HEK293 (cell line): ENCODE results near the gene TSPAN14.

Source experiments
- CTCF ChIA-PET: fragments of 350-600 bp; formaldehyde crosslinking; extraction: SDS; loops from one replicate; lab custom pipeline; 2021; ENCODE audit warnings: antibody characterized with exemption; lab: Yijun Ruan, JAX
- POLR2A ChIA-PET: fragments of 300-600 bp; formaldehyde crosslinking; extraction: SDS; loops from one replicate; lab custom pipeline; 2020; ENCODE audit warnings: antibody characterized with exemption, inconsistent platforms; lab: Yijun Ruan, JAX
- H3K27ac ChIP-seq: fragments of 200-500 bp; sonication (Bioruptor generic); 2 replicates; pipeline ENCODE4 v1.5.1; 2014; ENCODE audit warnings: low read depth, low read length, control low read depth, inconsistent platforms; ENCODE audit errors: extremely low read depth
- H3K36me3 ChIP-seq, 2 experiments: fragments of 200-500 bp in 1 of 2; sonication (Bioruptor generic) in 1 of 2; 1 replicate in 1 of 2; 2 replicates in 1 of 2; pipeline ENCODE4 v1.5.1; 2014 to 2017; ENCODE audit warnings: inconsistent platforms in 2 of 2, low read length in 2 of 2; ENCODE audit not compliant: control insufficient read depth in 2 of 2, insufficient read depth in 1 of 2
- H3K4me1 ChIP-seq: fragments of 200-500 bp; sonication (Bioruptor generic); 2 replicates; pipeline ENCODE4 v1.5.1; 2014; ENCODE audit warnings: mild to moderate bottlenecking, low read length, inconsistent platforms; ENCODE audit not compliant: control insufficient read depth, insufficient read depth
- H3K4me3 ChIP-seq: 2 replicates; pipeline ENCODE4 v1.5.1; 2011; ENCODE audit warnings: low read depth, mild to moderate bottlenecking, control low read depth, low read length, moderate library complexity
- H3K9me3 ChIP-seq: fragments of 200-500 bp; sonication (Bioruptor generic); 2 replicates; pipeline ENCODE4 v1.5.1; 2014; ENCODE audit warnings: low read depth, low read length, inconsistent platforms; ENCODE audit not compliant: control insufficient read depth, insufficient read depth
- ATF2 ChIP-seq: fragments of 450-650 bp; formaldehyde crosslinking; IDR thresholded peaks from 2 replicates; pipeline ENCODE4 v1.5.1; 2016; ENCODE audit warnings: missing biosample characterization, missing genetic modification characterization, low read depth
- GLI2 ChIP-seq: fragments of 450-650 bp; formaldehyde crosslinking; IDR thresholded peaks from 2 replicates; pipeline ENCODE4; 2017; ENCODE audit warnings: missing biosample characterization, missing genetic modification characterization, low read depth, borderline replicate concordance
- GLIS1 ChIP-seq: fragments of 450-650 bp; formaldehyde crosslinking; IDR thresholded peaks from 2 replicates; pipeline ENCODE4 v1.5.1; 2016; ENCODE audit warnings: missing biosample characterization, missing genetic modification characterization
- KLF1 ChIP-seq: fragments of 450-650 bp; formaldehyde crosslinking; IDR thresholded peaks from 2 replicates; pipeline ENCODE4 v1.5.1; 2016; ENCODE audit warnings: missing biosample characterization, missing genetic modification characterization
- KLF16 ChIP-seq: fragments of 450-650 bp; formaldehyde crosslinking; IDR thresholded peaks from 2 replicates; pipeline ENCODE4 v1.5.1; 2017; ENCODE audit warnings: missing biosample characterization, missing genetic modification characterization
- KLF17 ChIP-seq: fragments of 450-650 bp; formaldehyde crosslinking; IDR thresholded peaks from 2 replicates; pipeline ENCODE4 v1.5.1; 2016; ENCODE audit warnings: missing biosample characterization, missing genetic modification characterization
- KLF9 ChIP-seq: fragments of 450-650 bp; formaldehyde crosslinking; IDR thresholded peaks from 2 replicates; pipeline ENCODE4 v1.5.1; 2016; ENCODE audit warnings: missing biosample characterization, missing genetic modification characterization, low read depth
- OSR2 ChIP-seq: fragments of 450-650 bp; formaldehyde crosslinking; IDR thresholded peaks from 2 replicates; pipeline ENCODE4 v1.5.1; 2016; ENCODE audit warnings: missing biosample characterization, missing genetic modification characterization
- SCRT2 ChIP-seq: fragments of 450-650 bp; formaldehyde crosslinking; IDR thresholded peaks from 2 replicates; pipeline ENCODE4 v1.5.1; 2016; ENCODE audit warnings: missing biosample characterization, missing genetic modification characterization
- ZBTB11 ChIP-seq: fragments of 450-650 bp; formaldehyde crosslinking; conservative IDR thresholded peaks from 2 replicates; pipeline ENCODE4 v1.5.1; 2016; ENCODE audit warnings: low read depth, missing biosample characterization, missing genetic modification characterization
- ZIC2 ChIP-seq: fragments of 450-650 bp; formaldehyde crosslinking; IDR thresholded peaks from 2 replicates; pipeline ENCODE4 v1.5.1; 2016; ENCODE audit warnings: missing biosample characterization, missing genetic modification characterization
- ZNF146 ChIP-seq: fragments of 450-650 bp; formaldehyde crosslinking; IDR thresholded peaks from 2 replicates; pipeline ENCODE4 v1.5.1; 2016; ENCODE audit warnings: missing biosample characterization, missing genetic modification characterization
- ZNF223 ChIP-seq: fragments of 450-650 bp; formaldehyde crosslinking; IDR thresholded peaks from 2 replicates; pipeline ENCODE4 v1.5.1; 2016; ENCODE audit warnings: missing biosample characterization, missing genetic modification characterization
- ZNF26 ChIP-seq: fragments of 450-650 bp; formaldehyde crosslinking; IDR thresholded peaks from 2 replicates; pipeline ENCODE4 v1.5.1; 2016; ENCODE audit warnings: missing biosample characterization, missing genetic modification characterization
- ZNF544 ChIP-seq: fragments of 450-650 bp; formaldehyde crosslinking; IDR thresholded peaks from 2 replicates; pipeline ENCODE4 v1.5.0; 2017; ENCODE audit warnings: missing biosample characterization, missing genetic modification characterization
- ZNF610 ChIP-seq: fragments of 450-650 bp; formaldehyde crosslinking; IDR thresholded peaks from 2 replicates; pipeline ENCODE4 v1.5.1; 2016; ENCODE audit warnings: missing biosample characterization, missing genetic modification characterization, borderline replicate concordance
- ZNF629 ChIP-seq: fragments of 450-650 bp; formaldehyde crosslinking; IDR thresholded peaks from 2 replicates; pipeline ENCODE4 v1.5.1; 2017; ENCODE audit warnings: missing biosample characterization, missing genetic modification characterization
- ZNF658 ChIP-seq: fragments of 450-650 bp; formaldehyde crosslinking; IDR thresholded peaks from 2 replicates; pipeline ENCODE4; 2016; ENCODE audit warnings: missing biosample characterization, missing genetic modification characterization
- ZNF692 ChIP-seq: fragments of 450-650 bp; formaldehyde crosslinking; IDR thresholded peaks from 2 replicates; pipeline ENCODE4 v1.5.1; 2016; ENCODE audit warnings: missing biosample characterization, missing genetic modification characterization
- ZNF776 ChIP-seq: fragments of 450-650 bp; formaldehyde crosslinking; IDR thresholded peaks from 2 replicates; pipeline ENCODE4 v1.5.0; 2017; ENCODE audit warnings: missing biosample characterization, missing genetic modification characterization, borderline replicate concordance
- ZSCAN18 ChIP-seq: fragments of 450-650 bp; formaldehyde crosslinking; IDR thresholded peaks from 2 replicates; pipeline ENCODE4 v1.5.1; 2016; ENCODE audit warnings: missing biosample characterization, missing genetic modification characterization

Gene TSPAN14

GRCh38 chr10:80429521-80429973, 24.6 kb upstream of the TSPAN14 start:
- ChIA-PET CTCF (interaction anchor here (0.6 kb wide), 1 partner anchor 15 kb away, joined by 5 read pairs; no protein-coding TSS in a partner anchor), POLR2A (no interaction called here)
- H3K9me3 ChIP-seq, result no peaks in the 10 kb centered on the region
- no peak overlapping the region for H3K4me3 ChIP-seq
- H3K4me1 ChIP-seq, result no peaks in the 10 kb centered on the region
- H3K36me3 ChIP-seq, result peaks cover 35 to 83% of the 10 kb centered on the region in 2 experiments
- H3K27ac ChIP-seq, result no peak overlapping the region
- TF ChIP-seq KLF17, result peak; percentile 92
- TF ChIP-seq GLI2, result no peak
- peak; percentile 84 for TF ChIP-seq KLF1

GRCh38 chr10:80433134-80433533, 21.0 kb upstream of the TSPAN14 start:
- H3K9me3 ChIP-seq, result no peaks in the 10 kb centered on the region
- H3K27ac ChIP-seq, result no peak overlapping the region
- H3K4me1 ChIP-seq, result no peaks in the 10 kb centered on the region
- TF ChIP-seq KLF9 (no peak), GLIS1 (tag by site-specific recombination) (peak; percentile 69), ZBTB11 (no peak), ZIC2 (peak; percentile 49), ZNF146 (tag by site-specific recombination) (no peak), ZNF629 (0 out of 2 replicates have a peak, but pooled peaks have one; percentile 34), KLF1 (no peak), ATF2 (tag by site-specific recombination) (peak; percentile 79), KLF16 (tag by site-specific recombination) (no peak), ZNF658 (tag by site-specific recombination) (no peak)
- ChIA-PET POLR2A (no interaction called here), CTCF (interaction anchor here (0.6 to 1.3 kb wide), 2 partner anchors 72 to 161 kb away, joined by 3 to 5 read pairs; no protein-coding TSS in a partner anchor)
- H3K36me3 ChIP-seq, result peaks cover 15 to 47% of the 10 kb centered on the region in 2 experiments; a peak in 2 of 3 replicates
- H3K4me3 ChIP-seq, result no peak overlapping the region

- ChIA-PET CTCF (interaction anchor here (1.1 kb wide), 1 partner anchor 8 kb away, joined by 3 read pairs; no protein-coding TSS in a partner anchor), POLR2A (no interaction called here)
- Histone ChIP-seq H3K4me1 (no peaks in the 10 kb centered on the region), H3K9me3 (no peaks in the 10 kb centered on the region), H3K27ac (no peak overlapping the region), H3K36me3 (peaks cover 9 to 19% of the 10 kb centered on the region in 2 experiments; a peak in 2 of 3 replicates), H3K4me3 (no peak overlapping the region)
- no peak for TF ChIP-seq ZNF776 (tag by site-specific recombination)
- TF ChIP-seq OSR2, result no peak
- TF ChIP-seq ZNF610, result no peak
- no peak for TF ChIP-seq ZNF544 (tag by site-specific recombination)
- no peak for TF ChIP-seq ZNF26 (tag by site-specific recombination)
- no peak for TF ChIP-seq ZNF692 (tag by site-specific recombination)
- TF ChIP-seq ZSCAN18 (tag by site-specific recombination), result no peak
- TF ChIP-seq SCRT2 (tag by site-specific recombination), result no peak
- TF ChIP-seq ZNF223, result no peak
Measured at GRCh38 chr10:80436446-80437098, 17.5 kb upstream of the TSPAN14 start.
